ENCODE results near the gene C1QB. TPM values are rescaled to one million over a fixed set of nuclear protein-coding genes. Genes with fewer than 3 reads are reported as not detected.

C1QB gene
- total RNA-seq, 1 experiment from 2014 or later = 0.33 TPM

GRCh38 chr1:22689505-22689904 is 36.5 kb downstream of the C1QB start:
- TF ChIP-seq REST (IDR thresholded peaks at IDR 0.05; ENCODE audit: insufficient read depth in 1 of 2, low read depth in 2 of 2, low read length in 1 of 2) = no peak
- TF ChIP-seq POLR2AphosphoS5 (IDR thresholded peaks at IDR 0.05; ENCODE audit: low read depth, low read length) = no peak
- no peak for TF ChIP-seq SIN3A (IDR thresholded peaks at IDR 0.05; ENCODE audit: borderline replicate concordance, insufficient read depth, low read depth, low read length)
- no peak for TF ChIP-seq CTCF (IDR thresholded peaks at IDR 0.05)
- Histone ChIP-seq H3K4me3 (ENCODE audit: low read depth in 2 of 2, low read length in 2 of 2) (no peak overlapping the region), H3K27me3 (ENCODE audit: control insufficient read depth, insufficient read depth, low read length) (no peaks in the 10 kb centered on the region), H3K27ac (ENCODE audit: low read length) (no peak overlapping the region), H3K9me3 (ENCODE audit: control insufficient read depth, insufficient read depth, low read depth, low read length) (no peaks in the 10 kb centered on the region), H3K4me1 (ENCODE audit: control insufficient read depth, insufficient read depth, low read length) (no peaks in the 10 kb centered on the region), H3K36me3 (ENCODE audit: control insufficient read depth, insufficient read depth, low read length) (no peaks in the 10 kb centered on the region)
- in situ Hi-C loops (cut with HindIII; ENCODE audit: low pct_unique_long_range_greater_than_20kb, low sequenced_read_pairs) = no loop called here
- DNase-seq (ENCODE audit: low read depth, low spot score) (peak; percentile 94), ATAC-seq (peak; percentile 92)
- ChIA-PET CTCF (no interaction called here), POLR2A (no interaction called here)
- BruUV-seq (replicated peaks) = no TSS peak
- intact Hi-C loops (cut with micrococcal nuclease; ENCODE audit: unreplicated experiment) = no loop called here

DNA sequence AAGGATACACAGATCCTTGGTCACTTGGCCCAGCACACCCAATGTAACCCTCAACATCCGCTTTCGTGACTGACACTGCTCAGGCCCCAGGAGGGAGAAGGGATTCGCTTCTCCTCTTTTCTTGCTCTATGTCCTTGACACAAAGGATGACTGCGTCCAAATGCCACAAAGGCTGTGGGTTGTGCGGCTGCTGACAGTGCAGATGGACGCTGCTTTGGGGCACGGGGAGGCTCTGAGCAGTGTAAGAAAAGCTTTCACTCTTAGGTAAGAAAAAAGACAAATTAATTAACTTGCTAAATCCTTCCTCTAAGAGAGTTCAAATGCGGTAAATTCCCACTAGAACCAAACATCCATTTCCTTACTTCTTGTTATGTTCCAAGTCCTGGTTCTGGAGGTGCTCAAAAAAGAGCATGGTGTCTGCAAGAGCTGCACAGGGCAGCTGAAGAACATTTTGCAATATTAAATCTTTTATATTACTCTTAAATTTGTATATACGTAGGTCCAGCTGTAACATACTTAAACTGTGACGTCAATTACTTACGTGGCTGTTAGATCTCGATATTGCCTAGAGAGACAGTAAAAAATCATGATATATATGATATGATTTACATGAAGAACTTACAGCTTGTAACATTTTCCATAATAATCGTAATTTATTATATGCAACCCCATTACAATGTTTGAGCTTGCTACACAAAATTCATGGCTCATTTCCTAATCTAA is 38.2 kb downstream of the C1QB start:
- intact Hi-C loops (cut with micrococcal nuclease; ENCODE audit: unreplicated experiment) = no loop called here
- ChIA-PET POLR2A (no interaction called here), CTCF (interaction anchor here (1.1 to 1.2 kb wide), 2 partner anchors 12 to 13 kb away, joined by 4 to 5 read pairs; no protein-coding TSS in a partner anchor)
- BruUV-seq (replicated peaks) = no TSS peak
- Histone ChIP-seq H3K4me3 (ENCODE audit: low read depth in 2 of 2, low read length in 2 of 2) (no peak overlapping the region), H3K4me1 (ENCODE audit: control insufficient read depth, insufficient read depth, low read length) (no peaks in the 10 kb centered on the region), H3K9me3 (ENCODE audit: control insufficient read depth, insufficient read depth, low read depth, low read length) (no peaks in the 10 kb centered on the region), H3K27me3 (ENCODE audit: control insufficient read depth, insufficient read depth, low read length) (no peaks in the 10 kb centered on the region), H3K36me3 (ENCODE audit: control insufficient read depth, insufficient read depth, low read length) (no peaks in the 10 kb centered on the region), H3K27ac (ENCODE audit: low read length) (no peak overlapping the region)
- ATAC-seq = no peak
- TF ChIP-seq TCF7L2 (IDR thresholded peaks at IDR 0.05; ENCODE audit: low read depth, low read length) = no peak
- no peak for TF ChIP-seq SIN3A (IDR thresholded peaks at IDR 0.05; ENCODE audit: borderline replicate concordance, insufficient read depth, low read depth, low read length)
- TF ChIP-seq REST (IDR thresholded peaks at IDR 0.05; ENCODE audit: insufficient read depth in 1 of 2, low read depth in 2 of 2, low read length in 1 of 2) = no peak
- no peak for TF ChIP-seq CTCF (IDR thresholded peaks at IDR 0.05)
- TF ChIP-seq POLR2AphosphoS5 (IDR thresholded peaks at IDR 0.05; ENCODE audit: low read depth, low read length) = no peak
- no peak for DNase-seq (ENCODE audit: low read depth, low spot score)
- in situ Hi-C loops (cut with HindIII; ENCODE audit: low pct_unique_long_range_greater_than_20kb, low sequenced_read_pairs) = no loop called here

Measured in Panc1 (cell line).